CD4-positive, alpha-beta T cell (primary cell): Measurements from ENCODE around the gene MELTF. TPM values are rescaled to one million over a fixed set of nuclear protein-coding genes. Genes with fewer than 3 reads are reported as not detected.

Experiments
- ATAC-seq: fragments of 200-7000 bp; cut with Tn5 transposase; one replicate; pipeline ENCODE4 v1.10.0; 2022; ENCODE audit warnings: mild to moderate bottlenecking; ENCODE audit not compliant: poor library complexity
- CTCF ChIA-PET: fragments of 350-600 bp; sonication (Branson Sonifier 250); formaldehyde crosslinking; loops from one replicate; lab custom pipeline; 2021; ENCODE audit warnings: antibody characterized with exemption, inconsistent platforms; lab: Charles Lee
- POLR2A ChIA-PET: fragments of 350-600 bp; sonication (Branson Sonifier 250); formaldehyde crosslinking; loops from one replicate; lab custom pipeline; 2021; ENCODE audit warnings: antibody characterized with exemption, inconsistent platforms; lab: Charles Lee
- DNase-seq, 14 experiments: peaks; one replicate each; pipeline ENCODE4 v3.0.0-alpha.2; 2013 to 2020; ENCODE audit warnings: mixed read lengths in 2 of 14
- H3K27ac ChIP-seq, 2 donors: one replicate each; pipeline versions ENCODE4 v1.5.1 to v1.7.0; 2013; ENCODE audit warnings: low read length in 2 of 2, low read depth in 1 of 2, mild to moderate bottlenecking in 1 of 2
- H3K27me3 ChIP-seq, 2 experiments: 1 replicate in 1 of 2; 2 replicates in 1 of 2; pipeline versions ENCODE4 v1.6.1 to v1.7.0; 2013; ENCODE audit warnings: low read length in 2 of 2, control low read depth in 1 of 2, mild to moderate bottlenecking in 1 of 2, moderate library complexity in 1 of 2; ENCODE audit not compliant: insufficient read depth in 2 of 2, control insufficient read depth in 1 of 2
- H3K36me3 ChIP-seq: one replicate; pipeline ENCODE4 v1.6.1; 2013; ENCODE audit warnings: low read length, control low read depth; ENCODE audit not compliant: insufficient read depth
- H3K4me1 ChIP-seq: one replicate; pipeline ENCODE4 v1.6.1; 2013; ENCODE audit warnings: low read length, control low read depth; ENCODE audit not compliant: insufficient read depth
- H3K4me3 ChIP-seq: one replicate; pipeline ENCODE4 v1.5.1; 2013; ENCODE audit warnings: mild to moderate bottlenecking, low read length, moderate library complexity
- H3K9me3 ChIP-seq, 2 experiments: 1 replicate in 1 of 2; 2 replicates in 1 of 2; pipeline versions ENCODE4 v1.6.1 to v1.7.0; 2013; ENCODE audit warnings: low read length in 2 of 2, mild to moderate bottlenecking in 2 of 2, control low read depth in 1 of 2, moderate library complexity in 1 of 2; ENCODE audit not compliant: control insufficient read depth in 1 of 2, insufficient read depth in 1 of 2
- H3K27ac Mint-ChIP-seq: one replicate; pipeline ENCODE4 v1.8.0; 2020; ENCODE audit warnings: mixed read lengths
- H3K27me3 Mint-ChIP-seq: one replicate; pipeline ENCODE4 v1.8.0; 2021; ENCODE audit warnings: mixed read lengths
- H3K36me3 Mint-ChIP-seq: one replicate; pipeline ENCODE4 v1.8.0; 2021; ENCODE audit warnings: low read depth, mixed read lengths
- H3K4me1 Mint-ChIP-seq: one replicate; pipeline ENCODE4 v1.8.0; 2021; ENCODE audit warnings: low read depth, mixed read lengths
- H3K4me3 Mint-ChIP-seq: one replicate; pipeline ENCODE4 v1.8.0; 2020; ENCODE audit warnings: mild to moderate bottlenecking, mixed read lengths
- H3K9me3 Mint-ChIP-seq: one replicate; pipeline ENCODE4 v1.8.0; 2020; ENCODE audit warnings: mixed read lengths
- intact Hi-C, 2 experiments: fragments of 100-400 bp; cut with DNase I in 1 of 2; cut with micrococcal nuclease in 1 of 2; formaldehyde crosslinking; loops; one replicate each; pipeline versions ENCODE4 v1.15.1 to v1.9.0; 2023 to 2025; cut with DNase I, micrococcal nuclease
- polyA plus RNA-seq, 2 donors: library from polyadenylated mRNA; unstranded; fragments of 120-200 nt; gene quantifications; one replicate each; pipeline ENCODE4 v1.2.1, GENCODE V29; 2013
- total RNA-seq, 174 experiments: library from RNA in 2 of 174; stranded (reverse) in 2 of 174; gene quantifications; one replicate each; pipeline ENCODE4 v1.2.3 and lab custom pipeline; 2021 to 2026
- TF ChIP-seq, protein P1 (sequence below): fragments of 200-600 bp; IDR thresholded peaks from one replicate; pipeline ENCODE4 v1.8.0; 2022; ENCODE audit warnings: antibody characterized with exemption, mild to moderate bottlenecking

Gene MELTF
- 1 to 10 TPM in 1 of 2 experiments, under 1 TPM in 1; 0.89 to 1.2 TPM for total RNA-seq
- 0.71 TPM for polyA plus RNA-seq (2013, experiment 1 of 2)
- polyA plus RNA-seq (2013, experiment 2 of 2), result 0.63 TPM
- total RNA-seq (lab: John Stamatoyannopoulos, UW), result 0.66 to 7.2 (median 2.0) reads per million in 172 experiments

DNA sequence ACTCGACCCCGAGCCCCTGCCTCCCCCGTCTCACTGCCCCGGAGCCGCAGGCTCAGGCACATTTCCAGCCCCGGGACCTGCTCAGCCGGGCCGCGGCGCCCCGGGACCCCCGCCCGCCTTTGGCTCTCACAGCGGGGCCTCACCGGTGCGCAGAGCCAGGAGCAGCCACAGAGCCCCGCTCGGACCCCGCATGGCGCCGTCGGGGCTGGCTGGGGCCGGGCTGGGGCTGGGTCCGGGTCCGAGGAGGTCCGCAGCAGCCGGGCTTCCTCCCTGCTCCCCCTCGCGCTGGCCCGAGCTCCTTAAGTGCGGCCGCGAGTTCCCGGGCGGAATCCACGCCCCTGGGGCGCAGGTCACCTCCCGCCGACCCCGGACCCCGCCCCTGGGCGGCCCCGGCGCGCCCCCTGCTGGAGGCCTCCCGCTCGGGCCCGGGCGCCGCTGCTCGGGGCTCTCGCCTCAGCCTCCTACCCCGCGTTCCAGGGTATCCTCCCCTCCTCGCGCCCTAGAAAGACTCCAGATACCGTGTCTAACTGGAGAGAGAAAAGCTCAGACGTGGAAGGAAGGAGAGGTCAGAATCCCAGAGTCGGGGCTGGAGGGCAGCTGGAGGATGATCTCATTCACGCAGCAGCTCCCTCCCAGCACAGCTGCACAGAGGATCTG, at the start of gene MELTF:
Gene MELTF, minus strand, starts transcription at position 307 of the 657 bp plus-strand sequence. Its CDS starts 115 bp downstream, at position 192.
- no peaks in the 10 kb centered on the region for H3K9me3 Mint-ChIP-seq
- H3K4me1 Mint-ChIP-seq, result peaks cover under 1% of the 10 kb centered on the region

DNA sequence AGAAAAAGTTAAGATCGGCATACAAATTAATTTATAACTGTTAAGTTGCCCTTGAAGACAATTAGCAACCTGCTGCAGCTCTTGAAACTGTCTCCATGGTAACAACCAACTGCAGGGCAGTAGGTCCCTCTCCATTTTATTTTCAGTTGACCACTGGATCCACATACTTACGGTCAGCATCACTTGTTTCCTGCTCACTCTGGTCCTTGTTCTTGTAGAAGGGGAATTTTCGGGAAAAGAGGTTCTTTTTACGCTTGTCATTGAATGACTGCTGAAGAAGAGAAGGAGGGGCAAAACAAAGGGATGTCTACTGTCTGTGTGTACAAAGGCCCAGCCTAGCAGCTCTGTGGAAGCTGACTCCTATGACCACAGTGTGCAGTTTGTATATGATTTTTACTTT, 46.8 kb upstream of the MELTF start:
- Mint-ChIP-seq H3K36me3 (peaks cover 52% of the 10 kb centered on the region), H3K4me1 (no peaks in the 10 kb centered on the region), H3K27me3 (no peaks in the 10 kb centered on the region), H3K9me3 (no peaks in the 10 kb centered on the region), H3K4me3 (no peak overlapping the region), H3K27ac (no peak overlapping the region)
- ATAC-seq (no peak), DNase-seq (no peak)
- POLR2A ChIA-PET, result no interaction called here
- Histone ChIP-seq H3K4me3 (no peak overlapping the region), H3K4me1 (no peaks in the 10 kb centered on the region), H3K36me3 (peaks cover 16% of the 10 kb centered on the region), H3K27ac (no peak overlapping the region), H3K9me3 (no peaks in the 10 kb centered on the region), H3K27me3 (no peaks in the 10 kb centered on the region)
- TF ChIP-seq, protein P1, sequence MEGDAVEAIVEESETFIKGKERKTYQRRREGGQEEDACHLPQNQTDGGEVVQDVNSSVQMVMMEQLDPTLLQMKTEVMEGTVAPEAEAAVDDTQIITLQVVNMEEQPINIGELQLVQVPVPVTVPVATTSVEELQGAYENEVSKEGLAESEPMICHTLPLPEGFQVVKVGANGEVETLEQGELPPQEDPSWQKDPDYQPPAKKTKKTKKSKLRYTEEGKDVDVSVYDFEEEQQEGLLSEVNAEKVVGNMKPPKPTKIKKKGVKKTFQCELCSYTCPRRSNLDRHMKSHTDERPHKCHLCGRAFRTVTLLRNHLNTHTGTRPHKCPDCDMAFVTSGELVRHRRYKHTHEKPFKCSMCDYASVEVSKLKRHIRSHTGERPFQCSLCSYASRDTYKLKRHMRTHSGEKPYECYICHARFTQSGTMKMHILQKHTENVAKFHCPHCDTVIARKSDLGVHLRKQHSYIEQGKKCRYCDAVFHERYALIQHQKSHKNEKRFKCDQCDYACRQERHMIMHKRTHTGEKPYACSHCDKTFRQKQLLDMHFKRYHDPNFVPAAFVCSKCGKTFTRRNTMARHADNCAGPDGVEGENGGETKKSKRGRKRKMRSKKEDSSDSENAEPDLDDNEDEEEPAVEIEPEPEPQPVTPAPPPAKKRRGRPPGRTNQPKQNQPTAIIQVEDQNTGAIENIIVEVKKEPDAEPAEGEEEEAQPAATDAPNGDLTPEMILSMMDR, result no peak
- CTCF ChIA-PET, result no interaction called here
- intact Hi-C loops, result no loop called here

More for the DNA sequence above, at the start of gene MELTF:
- ChIA-PET CTCF (interaction anchor here (0.7 to 2.6 kb wide), 10 partner anchors 10 to 159 kb away, joined by 3 to 10 read pairs (median 4); partner anchors contain the start of gene NCBP2), POLR2A (interaction anchor here (0.7 to 2.1 kb wide), 3 partner anchors 27 to 461 kb away, joined by 3 to 7 read pairs (median 5); partner anchors contain the start of genes FBXO45, NCBP2 and WDR53)
- Mint-ChIP-seq H3K27ac (no peak within 1 kb of the TSS), H3K36me3 (no peaks in the 10 kb centered on the region), H3K4me3 (peak within 1 kb of the TSS; percentile 65), H3K27me3 (no peaks in the 10 kb centered on the region)
- Histone ChIP-seq H3K9me3 (no peaks in the 10 kb centered on the region), H3K27ac (no peak within 1 kb of the TSS), H3K27me3 (peaks cover 0 to 2% of the 10 kb centered on the region in 2 experiments), H3K36me3 (no peaks in the 10 kb centered on the region), H3K4me3 (peak within 1 kb of the TSS; percentile 59), H3K4me1 (peaks cover 20% of the 10 kb centered on the region)
- intact Hi-C loops, result loop anchor here in 1 of 2 experiments (1.0 kb wide), 1 partner anchor 26 kb away; no protein-coding TSS in a partner anchor
- ATAC-seq, result peak; percentile 90
- TF ChIP-seq, protein P1, result peak; percentile 72
- peak; percentile 38 to 84 (median 66) for DNase-seq

DNA sequence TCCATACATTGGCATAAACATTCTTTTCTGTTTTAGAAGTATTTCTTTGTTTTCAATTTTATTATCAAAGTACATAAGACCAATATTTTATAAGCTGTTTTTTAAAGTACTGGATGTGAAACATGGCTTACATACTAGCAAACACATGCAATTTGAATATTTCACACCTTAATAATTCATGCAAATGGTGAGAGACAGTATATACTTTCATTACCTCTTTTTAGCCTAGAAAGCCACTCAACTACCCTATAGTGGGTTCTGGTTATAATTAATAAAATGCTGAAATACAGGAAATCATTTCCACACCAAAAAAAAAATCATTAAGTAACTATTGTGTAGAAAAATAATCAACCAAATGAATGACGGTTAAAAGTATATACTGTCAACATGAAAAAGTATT, 38.5 kb upstream of the MELTF start:
- H3K9me3 Mint-ChIP-seq, result no peaks in the 10 kb centered on the region
- no peak for ATAC-seq
- POLR2A ChIA-PET, result interaction anchor here (0.6 kb wide), 1 partner anchor 9 kb away, joined by 3 read pairs; no protein-coding TSS in a partner anchor

More for the DNA sequence above, 38.5 kb upstream of the MELTF start:
- no peak overlapping the region for H3K27ac Mint-ChIP-seq
- CTCF ChIA-PET, result interaction anchor here (0.7 kb wide), 1 partner anchor 38 kb away, joined by 4 read pairs; no protein-coding TSS in a partner anchor
- H3K4me1 Mint-ChIP-seq, result no peaks in the 10 kb centered on the region
- no peaks in the 10 kb centered on the region for H3K27me3 Mint-ChIP-seq
- H3K4me3 Mint-ChIP-seq, result no peak overlapping the region
- Histone ChIP-seq H3K9me3 (no peaks in the 10 kb centered on the region), H3K27me3 (no peaks in the 10 kb centered on the region), H3K4me1 (no peaks in the 10 kb centered on the region), H3K27ac (no peak overlapping the region), H3K4me3 (no peak overlapping the region), H3K36me3 (peaks cover 20% of the 10 kb centered on the region)
- TF ChIP-seq, protein P1, result no peak
- intact Hi-C loops, result no loop called here
- peaks cover 33% of the 10 kb centered on the region for H3K36me3 Mint-ChIP-seq
- DNase-seq, result no peak
